ENCODE data around the gene SART1.

Gene SART1

DNA sequence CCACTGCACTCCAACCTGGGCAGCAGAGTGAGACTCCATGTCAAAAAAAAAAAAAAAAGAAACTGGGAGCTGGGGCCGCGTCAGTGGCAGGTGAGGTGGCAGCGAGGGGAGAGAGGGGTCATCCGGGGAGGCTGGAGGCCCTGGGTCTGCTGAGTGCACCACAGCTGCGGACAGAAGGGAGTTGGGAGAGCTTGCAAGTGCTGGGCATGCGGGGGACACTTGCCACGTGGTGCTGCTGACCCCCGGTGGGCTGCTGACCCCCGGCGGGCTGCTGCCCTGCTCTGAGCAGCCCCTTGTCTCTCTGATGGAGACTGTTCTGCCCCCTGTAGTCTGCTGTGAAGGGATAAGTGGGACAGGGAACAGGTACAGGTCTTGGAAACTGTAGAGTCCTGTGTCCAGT is 39.7 kb upstream of the SART1 start:
- DNase-seq (ENCODE audit: low spot score in 2 of 2) = no peak
- no peak overlapping the region for H3K27ac Mint-ChIP-seq
- H3K4me1 Mint-ChIP-seq = peaks cover 8% of the 10 kb centered on the region
- peaks cover 11% of the 10 kb centered on the region for H3K36me3 Mint-ChIP-seq
- H3K9me3 Mint-ChIP-seq = no peaks in the 10 kb centered on the region
- no peak for ATAC-seq (ENCODE audit: low read depth)
- no peaks in the 10 kb centered on the region for H3K27me3 Mint-ChIP-seq
- no peak overlapping the region for H3K4me3 Mint-ChIP-seq

DNA sequence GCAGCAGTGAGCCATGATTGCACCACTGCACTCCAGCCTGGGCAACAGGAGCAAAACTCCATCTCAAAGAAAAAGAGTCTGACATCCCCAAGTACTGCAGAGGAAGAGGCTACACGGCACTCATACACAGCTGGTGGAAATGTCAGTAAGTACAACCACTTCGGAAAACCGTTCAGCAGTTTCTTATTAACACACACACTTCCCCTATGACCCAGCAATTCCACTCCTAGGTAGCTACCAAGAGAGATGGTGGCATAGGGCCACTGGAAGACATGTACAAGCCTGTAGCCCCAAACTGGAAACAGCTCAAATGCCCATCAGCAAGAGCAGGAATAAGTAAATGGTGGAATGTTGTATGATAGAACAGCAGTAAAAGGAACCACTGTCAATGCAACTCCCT is 39.0 kb upstream of the SART1 start:
- H3K36me3 Mint-ChIP-seq = peaks cover 8% of the 10 kb centered on the region
- H3K27me3 Mint-ChIP-seq = no peaks in the 10 kb centered on the region
- H3K9me3 Mint-ChIP-seq = no peaks in the 10 kb centered on the region
- no peak overlapping the region for H3K27ac Mint-ChIP-seq
- peaks cover 9% of the 10 kb centered on the region for H3K4me1 Mint-ChIP-seq
- H3K4me3 Mint-ChIP-seq = no peak overlapping the region
- no peak for ATAC-seq (ENCODE audit: low read depth)
- DNase-seq (ENCODE audit: low spot score in 2 of 2) = no peak

DNA sequence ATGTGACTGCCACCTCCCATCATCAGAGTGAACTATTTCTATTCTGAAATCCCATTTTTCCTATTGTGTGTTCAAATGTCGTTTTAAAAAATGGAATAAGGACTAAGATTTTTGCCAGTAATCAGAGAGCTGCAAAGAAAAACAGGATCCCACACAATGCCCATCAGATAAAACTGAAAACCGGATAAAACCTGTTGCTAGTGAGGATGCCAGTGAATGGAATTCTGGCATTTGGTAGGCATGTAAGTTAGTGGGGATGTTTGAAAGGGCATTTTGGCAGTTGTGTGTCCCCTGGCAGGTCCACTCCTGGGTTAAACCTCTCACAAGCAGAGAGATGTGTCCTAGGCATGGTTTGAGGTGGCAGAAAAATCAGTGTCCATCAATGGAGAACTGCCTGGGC is 36.1 kb upstream of the SART1 start:
- Mint-ChIP-seq H3K4me1 (peaks cover 19% of the 10 kb centered on the region), H3K27ac (no peak overlapping the region), H3K4me3 (no peak overlapping the region), H3K9me3 (no peaks in the 10 kb centered on the region), H3K27me3 (no peaks in the 10 kb centered on the region), H3K36me3 (peaks cover 8% of the 10 kb centered on the region)
- no peak for ATAC-seq (ENCODE audit: low read depth)
- no peak for DNase-seq (ENCODE audit: low spot score in 2 of 2)

DNA sequence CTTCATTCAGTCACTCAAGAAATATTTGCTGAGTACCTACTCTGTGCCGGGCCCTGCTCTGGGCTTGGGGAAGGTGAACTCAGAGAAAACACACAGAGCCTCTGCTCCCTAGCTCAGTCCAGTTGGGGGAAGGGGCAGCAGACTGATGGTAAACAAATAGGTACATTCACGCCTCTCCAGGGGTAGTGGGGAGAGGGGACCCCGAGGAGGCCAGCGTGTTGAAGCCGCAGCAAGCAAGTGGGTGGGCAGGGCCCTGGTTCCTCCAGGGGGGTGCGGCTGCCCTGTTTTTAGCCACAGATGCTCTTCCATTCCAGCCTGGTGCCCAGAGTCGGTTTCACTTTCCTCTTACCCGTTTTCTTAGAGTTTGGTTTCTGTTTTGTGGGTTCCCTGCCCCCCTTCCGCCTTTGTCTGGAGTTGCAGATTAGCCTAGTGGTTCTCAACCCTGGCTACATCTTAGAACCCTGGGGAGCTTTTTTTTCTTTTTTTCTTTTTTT is 33.6 kb upstream of the SART1 start:
- peak overlapping the region; percentile 54 for H3K4me3 Mint-ChIP-seq
- H3K27me3 Mint-ChIP-seq = no peaks in the 10 kb centered on the region
- H3K4me1 Mint-ChIP-seq = peaks cover 17% of the 10 kb centered on the region
- DNase-seq (ENCODE audit: low spot score in 2 of 2) (peak; percentile 47 to 58), ATAC-seq (ENCODE audit: low read depth) (peak; percentile 99)
- H3K27ac Mint-ChIP-seq = peak overlapping the region; percentile 91
- H3K9me3 Mint-ChIP-seq = no peaks in the 10 kb centered on the region
- peaks cover 1% of the 10 kb centered on the region for H3K36me3 Mint-ChIP-seq

DNA sequence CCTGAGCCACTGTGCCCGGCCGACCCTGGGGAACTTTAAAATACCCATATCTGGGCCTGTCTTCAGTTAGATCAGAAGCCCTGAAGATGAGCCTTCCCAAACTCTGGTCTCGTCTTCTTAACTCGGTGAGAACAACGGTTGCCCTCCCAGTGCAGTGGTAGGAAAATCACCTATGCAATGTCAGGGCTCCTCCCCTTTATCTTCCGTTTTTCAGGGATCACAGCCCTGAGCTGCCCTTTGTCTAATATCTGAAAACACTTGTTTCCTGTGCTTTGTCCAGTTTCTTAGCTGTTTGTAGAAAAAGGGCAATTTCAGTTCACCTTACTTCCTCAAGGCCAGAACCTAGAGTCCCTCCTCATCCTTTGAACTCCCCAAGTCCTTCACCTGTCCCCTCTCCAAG is 32.9 kb upstream of the SART1 start:
- DNase-seq (ENCODE audit: low spot score in 2 of 2) = no peak
- H3K27ac Mint-ChIP-seq = peak overlapping the region; percentile 91
- peak overlapping the region; percentile 54 for H3K4me3 Mint-ChIP-seq
- no peaks in the 10 kb centered on the region for H3K9me3 Mint-ChIP-seq
- no peak for ATAC-seq (ENCODE audit: low read depth)
- no peaks in the 10 kb centered on the region for H3K27me3 Mint-ChIP-seq
- H3K4me1 Mint-ChIP-seq = peaks cover 17% of the 10 kb centered on the region
- H3K36me3 Mint-ChIP-seq = peaks cover 1% of the 10 kb centered on the region

DNA sequence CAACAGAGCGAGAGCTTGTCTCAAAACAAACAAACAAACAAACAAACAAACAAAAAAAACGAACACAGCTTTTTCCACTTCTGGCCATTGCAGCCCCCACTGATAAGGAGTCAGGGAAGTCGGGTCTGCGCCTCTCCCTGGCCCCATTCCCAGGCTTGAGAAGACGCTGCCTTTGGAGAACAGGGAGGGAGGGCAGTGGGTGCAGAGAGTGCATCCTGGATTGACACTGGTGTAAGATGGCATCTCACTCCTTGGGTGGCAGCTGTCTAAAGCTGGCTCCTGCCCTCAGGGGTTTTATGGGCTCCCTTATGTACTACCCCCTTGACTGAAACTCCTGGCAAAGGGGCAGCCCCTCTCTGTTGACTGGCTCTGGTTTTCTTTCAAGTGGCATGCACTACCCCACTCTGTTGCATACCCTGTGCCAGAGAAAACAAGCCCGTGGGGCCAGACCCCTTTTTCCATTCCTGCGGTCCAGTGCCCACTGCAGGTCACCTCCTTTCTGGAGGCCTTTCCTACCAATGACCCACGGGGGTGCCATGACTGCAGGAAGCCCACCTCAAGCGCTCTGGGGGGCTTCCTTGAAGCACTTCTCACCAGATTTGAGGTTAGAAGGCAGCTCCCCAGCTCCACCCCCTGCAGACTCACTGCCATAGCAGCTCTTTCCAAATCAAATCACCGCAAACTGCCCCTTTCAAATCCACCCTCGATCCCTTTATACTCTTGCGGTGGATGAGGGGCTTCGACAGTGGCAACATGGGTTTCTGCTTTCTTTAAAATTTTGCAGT is 29.6 kb upstream of the SART1 start:
- no peak for ATAC-seq (ENCODE audit: low read depth)
- peaks cover 17% of the 10 kb centered on the region for H3K4me1 Mint-ChIP-seq
- H3K27me3 Mint-ChIP-seq = no peaks in the 10 kb centered on the region
- no peaks in the 10 kb centered on the region for H3K9me3 Mint-ChIP-seq
- H3K27ac Mint-ChIP-seq = no peak overlapping the region
- DNase-seq (ENCODE audit: low spot score in 2 of 2) = no peak
- no peak overlapping the region for H3K4me3 Mint-ChIP-seq
- H3K36me3 Mint-ChIP-seq = no peaks in the 10 kb centered on the region

DNA sequence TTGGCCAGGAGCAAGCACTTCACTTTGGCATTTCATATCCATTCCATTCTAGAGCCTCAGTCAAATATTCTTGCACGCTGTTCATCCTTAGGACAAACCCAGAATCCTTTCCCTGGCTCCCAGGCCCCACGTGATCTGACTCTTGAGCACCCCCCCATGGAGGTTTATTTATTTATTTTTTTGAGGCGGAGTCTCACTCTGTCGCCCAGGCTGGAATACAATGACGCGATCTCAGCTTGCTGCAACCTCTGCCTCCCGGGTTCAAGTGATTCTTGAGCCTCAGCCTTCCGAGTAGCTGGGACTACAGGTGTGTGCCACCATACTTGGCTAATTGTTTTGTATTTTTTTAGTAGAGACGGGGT is 29.0 kb upstream of the SART1 start:
- no peak overlapping the region for H3K4me3 Mint-ChIP-seq
- no peak for DNase-seq (ENCODE audit: low spot score in 2 of 2)
- H3K9me3 Mint-ChIP-seq = no peaks in the 10 kb centered on the region
- H3K27me3 Mint-ChIP-seq = no peaks in the 10 kb centered on the region
- H3K36me3 Mint-ChIP-seq = no peaks in the 10 kb centered on the region
- no peak overlapping the region for H3K27ac Mint-ChIP-seq
- no peak for ATAC-seq (ENCODE audit: low read depth)
- H3K4me1 Mint-ChIP-seq = peaks cover 12% of the 10 kb centered on the region

DNA sequence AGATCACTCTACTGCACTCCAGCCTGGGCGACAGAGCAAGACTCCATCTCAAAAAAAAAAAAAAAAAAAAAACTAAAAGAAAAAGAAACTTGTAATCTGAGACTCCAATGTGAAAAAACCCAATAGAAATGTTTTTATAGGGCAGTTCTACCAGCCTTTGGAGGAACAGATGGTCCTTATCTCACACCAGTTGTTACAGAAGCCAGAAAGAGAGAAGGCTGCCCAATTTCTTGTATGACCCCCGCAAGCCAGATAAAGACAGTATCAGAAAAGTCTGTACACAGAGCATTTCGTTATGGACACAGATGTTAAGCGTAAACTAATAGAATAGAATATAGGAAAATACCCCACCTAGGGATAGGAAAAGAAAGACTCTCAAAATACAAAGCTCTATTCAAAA is 27.5 kb upstream of the SART1 start:
- Mint-ChIP-seq H3K4me1 (no peaks in the 10 kb centered on the region), H3K9me3 (no peaks in the 10 kb centered on the region), H3K27me3 (peaks cover 2% of the 10 kb centered on the region), H3K27ac (no peak overlapping the region), H3K36me3 (no peaks in the 10 kb centered on the region), H3K4me3 (no peak overlapping the region)
- ATAC-seq (ENCODE audit: low read depth) = no peak
- DNase-seq (ENCODE audit: low spot score in 2 of 2) = no peak

DNA sequence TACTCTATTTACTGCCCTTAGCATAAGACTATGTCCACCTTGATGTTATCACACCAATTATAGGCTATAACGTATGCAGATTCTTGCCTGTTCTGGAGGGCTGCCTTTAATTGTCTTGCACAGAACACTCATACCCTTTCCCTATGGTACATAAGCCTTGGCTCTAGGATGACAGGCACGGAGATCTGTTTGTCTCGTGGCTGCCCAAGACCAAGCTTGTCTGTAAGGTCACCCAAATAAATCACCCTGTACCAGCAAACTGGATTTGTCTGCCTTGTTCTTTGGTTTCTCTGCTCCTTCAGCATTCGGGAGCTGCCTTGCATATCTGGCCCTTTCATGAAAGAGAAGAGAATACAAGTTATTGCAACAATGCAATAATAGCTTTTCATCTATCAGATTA is 23.8 kb upstream of the SART1 start:
- no peaks in the 10 kb centered on the region for H3K36me3 Mint-ChIP-seq
- ATAC-seq (ENCODE audit: low read depth) (no peak), DNase-seq (ENCODE audit: low spot score in 2 of 2) (no peak)
- no peaks in the 10 kb centered on the region for H3K9me3 Mint-ChIP-seq
- no peak overlapping the region for H3K4me3 Mint-ChIP-seq
- peaks cover 2% of the 10 kb centered on the region for H3K27me3 Mint-ChIP-seq
- peaks cover 8% of the 10 kb centered on the region for H3K4me1 Mint-ChIP-seq
- H3K27ac Mint-ChIP-seq = no peak overlapping the region

DNA sequence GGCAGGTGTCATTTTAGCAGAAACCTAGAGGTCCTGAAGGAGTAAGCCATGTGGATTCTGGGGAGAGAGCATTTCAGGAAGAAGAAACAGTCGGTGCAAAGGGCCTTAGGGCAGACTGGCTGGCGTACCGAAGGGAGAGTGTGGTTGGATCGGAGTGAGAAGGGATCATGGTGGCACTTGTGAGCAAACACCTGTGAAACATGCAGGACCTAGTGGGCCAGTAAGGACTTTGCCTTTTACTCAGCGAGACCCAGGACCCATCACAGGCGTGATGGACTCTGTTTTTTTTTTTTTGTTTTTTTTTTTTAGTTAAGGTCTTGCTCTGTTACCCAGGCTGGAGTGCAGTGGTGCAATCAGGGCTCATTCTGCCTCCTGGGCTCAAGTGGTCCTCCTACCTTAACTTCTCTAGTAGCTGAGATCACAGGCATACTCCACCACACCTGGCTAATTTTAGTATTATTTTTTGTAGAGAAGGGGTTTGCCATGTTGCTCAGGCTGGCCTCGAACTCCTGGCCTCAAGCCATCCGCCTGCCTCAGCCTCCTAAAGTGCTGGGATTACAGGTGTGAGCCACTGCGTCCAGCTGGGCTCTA is 19.7 kb upstream of the SART1 start:
- H3K4me3 Mint-ChIP-seq = no peak overlapping the region
- no peaks in the 10 kb centered on the region for H3K36me3 Mint-ChIP-seq
- H3K27ac Mint-ChIP-seq = peak overlapping the region; percentile 0
- H3K4me1 Mint-ChIP-seq = peaks cover 8% of the 10 kb centered on the region
- ATAC-seq (ENCODE audit: low read depth) (peak; percentile 4), DNase-seq (ENCODE audit: low spot score in 2 of 2) (no peak)
- peaks cover 2% of the 10 kb centered on the region for H3K27me3 Mint-ChIP-seq
- no peaks in the 10 kb centered on the region for H3K9me3 Mint-ChIP-seq

DNA sequence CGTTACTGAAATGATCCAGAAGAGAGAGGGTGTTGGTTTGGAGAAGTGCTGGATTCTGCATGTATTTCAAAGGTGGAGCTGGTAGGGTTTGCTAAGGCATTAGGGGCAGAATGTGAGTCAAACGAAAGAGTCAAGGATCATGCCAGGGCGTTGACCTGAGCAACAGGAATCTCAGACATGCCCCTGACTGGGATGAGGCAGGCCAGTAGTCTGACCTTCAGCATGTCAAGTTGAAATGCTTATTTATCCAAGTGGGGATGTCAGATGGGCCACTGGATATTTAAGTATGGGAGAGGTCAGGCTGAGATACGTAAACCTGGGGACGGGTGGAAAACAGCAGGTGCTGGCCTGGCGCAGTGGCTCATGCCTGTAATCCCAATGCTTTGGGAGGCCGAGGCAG is 19.0 kb upstream of the SART1 start:
- H3K9me3 Mint-ChIP-seq = no peaks in the 10 kb centered on the region
- H3K27me3 Mint-ChIP-seq = peaks cover 2% of the 10 kb centered on the region
- no peak for DNase-seq (ENCODE audit: low spot score in 2 of 2)
- no peak overlapping the region for H3K4me3 Mint-ChIP-seq
- no peaks in the 10 kb centered on the region for H3K36me3 Mint-ChIP-seq
- no peak overlapping the region for H3K27ac Mint-ChIP-seq
- ATAC-seq (ENCODE audit: low read depth) = no peak
- peaks cover 8% of the 10 kb centered on the region for H3K4me1 Mint-ChIP-seq

DNA sequence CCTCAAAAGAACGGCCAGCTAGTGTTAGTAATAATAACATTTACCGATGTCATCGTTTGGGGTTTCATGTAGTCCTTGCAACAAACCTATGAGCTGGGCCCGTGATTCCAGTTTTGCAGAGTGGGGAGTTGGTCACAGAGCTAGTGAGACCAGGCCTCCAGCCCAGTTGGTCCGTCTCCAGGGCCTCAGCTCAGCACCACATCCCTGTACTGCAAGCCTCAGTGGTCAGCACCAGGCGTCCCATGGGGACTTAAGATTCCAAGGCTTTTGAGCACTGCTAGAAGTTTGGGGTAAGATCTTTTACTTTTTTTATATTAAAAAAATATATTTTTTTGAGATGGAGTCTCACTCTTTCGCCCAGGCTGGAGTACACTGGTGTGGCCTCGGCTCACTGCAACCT is 17.3 kb upstream of the SART1 start:
- H3K27me3 Mint-ChIP-seq = no peaks in the 10 kb centered on the region
- no peak overlapping the region for H3K4me3 Mint-ChIP-seq
- DNase-seq (ENCODE audit: low spot score in 2 of 2) = no peak
- H3K36me3 Mint-ChIP-seq = no peaks in the 10 kb centered on the region
- no peak for ATAC-seq (ENCODE audit: low read depth)
- H3K27ac Mint-ChIP-seq = no peak overlapping the region
- H3K9me3 Mint-ChIP-seq = no peaks in the 10 kb centered on the region
- peaks cover 8% of the 10 kb centered on the region for H3K4me1 Mint-ChIP-seq

DNA sequence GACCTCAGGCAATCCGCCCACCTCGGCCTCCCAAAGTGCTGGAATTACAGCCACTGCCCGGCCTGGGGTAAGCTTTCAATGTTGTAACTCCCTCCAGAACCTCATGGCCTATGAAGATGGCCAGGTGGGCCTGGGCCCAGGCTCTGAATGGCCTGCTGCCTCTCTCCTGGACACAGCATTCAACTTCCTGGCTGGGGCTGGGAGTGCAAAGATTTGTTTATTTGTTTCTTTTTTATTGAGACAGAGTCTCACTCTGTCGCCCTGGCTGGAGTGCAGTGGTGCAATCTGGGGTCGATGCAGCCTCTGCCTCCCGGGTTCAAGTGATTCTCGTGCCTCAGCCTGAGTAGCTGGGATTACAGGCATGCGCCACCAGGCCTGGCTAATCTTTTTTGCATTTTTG is 16.8 kb upstream of the SART1 start:
- ATAC-seq (ENCODE audit: low read depth) = no peak
- H3K4me1 Mint-ChIP-seq = peaks cover 8% of the 10 kb centered on the region
- H3K9me3 Mint-ChIP-seq = no peaks in the 10 kb centered on the region
- no peak for DNase-seq (ENCODE audit: low spot score in 2 of 2)
- H3K36me3 Mint-ChIP-seq = no peaks in the 10 kb centered on the region
- no peak overlapping the region for H3K27ac Mint-ChIP-seq
- no peaks in the 10 kb centered on the region for H3K27me3 Mint-ChIP-seq
- no peak overlapping the region for H3K4me3 Mint-ChIP-seq

DNA sequence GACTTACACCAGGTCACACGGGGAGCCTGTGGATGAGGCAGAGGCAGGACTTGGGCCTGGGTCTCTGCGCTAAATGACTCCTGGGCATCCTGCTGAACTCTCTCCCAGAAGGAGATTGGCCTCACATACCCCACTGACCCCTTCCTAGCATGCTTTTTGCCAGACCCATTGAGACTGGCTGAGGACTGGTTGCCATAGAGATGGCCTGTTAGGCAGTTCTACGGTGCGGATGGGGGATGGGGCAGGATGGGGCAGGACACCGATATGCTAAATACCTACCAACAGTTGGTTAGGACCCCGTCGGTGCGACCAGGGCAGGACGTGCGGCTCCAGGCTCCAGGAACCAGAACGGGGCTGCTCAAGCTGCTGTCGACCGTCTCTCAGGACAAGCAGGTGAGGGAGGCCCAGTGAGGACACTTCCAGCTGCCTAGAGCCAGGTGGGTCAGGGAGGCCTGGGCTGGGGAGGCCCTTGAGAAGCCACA is 16.1 kb upstream of the SART1 start, which contains the start of gene TSGA10IP:
TSGA10IP (plus strand) TSS at position 51 of the 482 bp plus-strand sequence; CDS start at position 247, 196 bp downstream.
- no peaks in the 10 kb centered on the region for H3K27me3 Mint-ChIP-seq
- H3K27ac Mint-ChIP-seq = no peak within 1 kb of the TSS
- peaks cover 8% of the 10 kb centered on the region for H3K4me1 Mint-ChIP-seq
- DNase-seq (ENCODE audit: low spot score in 2 of 2) (no peak), ATAC-seq (ENCODE audit: low read depth) (no peak)
- H3K36me3 Mint-ChIP-seq = no peaks in the 10 kb centered on the region
- no peaks in the 10 kb centered on the region for H3K9me3 Mint-ChIP-seq
- no peak within 1 kb of the TSS for H3K4me3 Mint-ChIP-seq

All from memory B cell (primary cell).